ENCODE data around the gene AKIRIN1.
"Not testable (repeated sequence)": the region's sequence is repeated elsewhere in the genome, so short reads cannot be mapped to it uniquely, and the experiment has no call there.

Gene AKIRIN1

DNA sequence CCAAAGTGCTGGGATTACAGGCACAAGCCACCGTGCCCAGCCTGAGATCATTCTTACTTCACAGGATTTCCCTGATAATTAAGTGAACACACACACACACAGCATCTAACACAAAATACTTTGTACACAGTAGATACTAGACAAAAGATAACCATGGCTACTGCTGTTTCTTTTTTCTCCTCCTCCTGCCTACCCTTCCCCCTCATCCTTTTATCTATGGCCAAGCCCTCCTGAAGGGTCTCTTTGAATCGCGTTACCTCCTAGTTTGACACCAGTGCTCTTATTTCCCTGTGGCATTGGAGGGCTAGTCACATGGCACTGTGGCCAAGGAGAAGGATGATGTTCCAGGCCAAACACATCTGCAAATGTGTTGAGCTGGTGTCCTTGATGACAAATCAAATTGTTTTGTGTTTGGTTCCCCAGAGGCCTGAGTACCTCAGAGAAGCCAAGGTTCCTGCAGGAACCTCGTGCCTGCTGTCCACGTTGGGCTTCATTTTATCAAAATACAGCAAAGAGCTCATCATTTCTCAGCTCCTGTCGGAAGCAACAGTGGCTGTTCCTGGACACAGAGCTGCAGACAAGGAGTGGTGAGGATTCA, 55.6 kb downstream of the AKIRIN1 start:
- no peak for DNase-seq

DNA sequence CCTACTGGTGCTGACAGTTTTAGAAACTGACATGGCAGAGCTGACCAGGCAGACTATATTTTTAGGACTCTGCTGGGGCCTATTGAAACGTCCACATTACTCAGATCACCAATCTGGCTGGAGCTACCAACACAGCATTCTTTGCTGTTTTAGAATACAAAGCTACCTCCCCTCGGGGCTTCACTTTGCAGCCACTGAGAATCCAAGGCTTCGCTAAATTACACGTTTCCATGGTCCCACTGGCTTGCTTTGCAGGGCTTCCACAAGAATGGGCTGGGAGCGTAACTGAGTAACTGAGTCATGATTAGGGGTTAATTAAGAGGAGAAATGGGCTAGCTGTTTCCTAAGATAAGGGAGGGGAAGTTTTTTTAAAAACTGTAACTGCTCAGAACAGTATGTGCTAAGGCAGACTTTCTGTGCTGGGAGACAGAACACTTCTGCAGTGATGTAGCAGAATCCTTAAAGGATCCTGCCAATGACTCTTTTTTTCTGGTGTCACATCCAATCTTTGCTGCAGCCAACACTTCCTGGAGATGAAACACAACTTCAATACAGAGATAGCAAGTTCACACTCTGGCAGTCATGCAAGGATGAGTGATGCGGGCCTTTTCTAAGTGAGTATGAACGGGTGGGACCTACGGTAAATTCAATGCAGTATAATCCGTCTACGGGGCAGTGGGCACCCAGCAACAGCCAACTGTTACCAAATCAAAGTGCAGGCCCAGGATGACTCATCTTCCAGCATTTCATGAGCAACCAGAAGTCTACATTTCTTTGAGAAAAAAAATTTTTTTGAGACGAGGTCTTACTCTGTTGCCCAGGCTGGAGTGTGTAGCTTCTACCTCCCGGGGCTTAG, 56.5 kb downstream of the AKIRIN1 start:
- no peak for DNase-seq

DNA sequence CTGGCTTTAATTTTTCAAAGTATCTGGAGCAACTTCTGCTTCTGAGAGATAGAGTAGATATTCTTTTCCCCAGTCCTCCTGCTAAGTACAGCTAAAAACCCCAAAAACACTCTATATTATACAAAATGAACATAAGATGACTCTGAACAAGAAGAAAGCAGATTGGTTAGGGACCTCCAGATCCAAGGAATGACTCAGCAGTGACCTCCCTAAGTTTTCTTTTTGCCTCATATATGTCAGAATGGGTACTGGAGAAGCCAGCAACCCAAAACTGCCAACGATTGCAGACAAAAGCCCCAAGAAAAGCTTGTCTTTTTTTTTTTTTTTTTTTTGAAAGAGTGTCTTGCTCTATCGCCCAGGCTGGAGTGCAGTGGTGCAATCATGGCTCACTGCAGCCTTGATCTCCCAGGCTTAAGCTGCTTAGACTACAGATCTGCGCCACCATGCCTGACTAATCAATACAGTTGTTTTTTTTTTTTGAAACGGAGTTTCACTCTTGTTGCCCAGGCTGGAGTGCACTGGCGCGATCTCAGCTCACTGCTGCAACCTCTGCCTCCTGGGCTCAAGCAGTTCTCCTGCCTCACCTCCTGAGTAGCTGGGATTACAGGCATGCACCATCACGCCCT, 57.8 kb downstream of the AKIRIN1 start:
- no peak for DNase-seq

DNA sequence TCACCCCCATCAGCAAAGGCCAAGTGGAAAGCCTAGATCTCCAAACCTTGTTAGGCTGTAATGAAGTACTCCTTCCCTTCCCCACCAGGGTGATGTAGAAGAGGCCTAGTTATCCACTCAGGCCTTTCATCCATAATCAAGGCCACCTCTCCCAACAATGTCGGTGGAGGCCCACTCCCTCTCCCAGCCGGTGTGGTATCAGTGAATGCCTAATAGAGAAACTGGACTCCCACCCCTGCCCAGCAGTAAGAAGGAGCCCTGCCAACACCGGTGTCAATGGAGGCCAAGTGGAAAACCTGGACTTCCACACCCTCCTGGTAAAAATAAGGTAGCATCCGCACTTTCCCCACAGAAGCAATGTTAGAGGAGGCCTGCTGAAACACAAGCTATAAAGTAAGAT, 58.9 kb downstream of the AKIRIN1 start:
- no peak for DNase-seq

DNA sequence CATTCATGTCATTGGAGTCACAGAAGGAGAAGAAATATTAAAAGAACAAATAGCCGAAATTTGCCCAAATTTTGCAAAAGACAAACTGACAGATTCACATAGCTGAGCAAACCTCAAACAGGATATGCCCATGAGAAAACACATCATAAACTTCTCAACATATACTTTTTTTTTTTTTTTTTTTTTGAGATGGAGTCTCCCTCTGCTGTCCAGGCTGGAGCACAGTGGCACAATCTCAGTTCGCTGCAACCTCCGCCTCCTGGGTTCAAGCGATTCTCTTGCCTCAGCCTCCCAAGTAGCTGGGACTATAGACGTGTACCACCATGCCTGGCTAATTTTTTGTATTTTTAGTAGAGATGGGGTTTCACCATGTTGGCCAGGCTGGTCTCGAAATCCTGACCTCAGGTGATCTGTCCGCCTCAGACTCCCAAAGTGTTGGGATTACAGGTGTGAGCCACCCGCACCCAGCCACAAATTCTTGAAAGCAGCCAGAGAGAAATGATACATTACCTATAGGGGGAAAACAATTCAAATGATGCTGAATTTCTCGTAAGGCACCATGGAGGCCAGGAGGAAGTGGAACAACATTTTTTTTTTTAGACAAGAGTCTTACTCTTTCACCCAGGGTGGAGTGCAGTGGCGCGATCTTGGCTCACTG, 60.2 kb downstream of the AKIRIN1 start:
- not testable (repeated sequence) for DNase-seq

DNA sequence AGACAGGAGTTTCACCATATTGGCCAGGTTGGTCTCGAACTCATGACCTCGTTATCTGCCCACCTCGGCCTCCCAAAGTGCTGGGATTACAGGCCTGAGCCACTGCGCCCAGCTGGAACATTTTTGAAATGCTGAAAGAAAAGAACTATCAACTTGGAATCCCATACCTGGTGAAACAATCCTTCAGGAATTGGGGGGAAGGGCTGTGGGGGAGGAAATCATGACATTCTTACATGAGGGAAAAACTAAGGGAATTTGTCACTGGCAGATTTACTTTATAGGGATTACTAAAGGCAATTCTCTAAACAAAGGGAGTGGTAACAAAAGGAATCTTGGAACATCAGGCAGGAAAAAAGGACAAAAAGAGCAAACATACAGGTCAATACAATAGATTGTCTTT, 60.9 kb downstream of the AKIRIN1 start:
- DNase-seq = no peak

DNA sequence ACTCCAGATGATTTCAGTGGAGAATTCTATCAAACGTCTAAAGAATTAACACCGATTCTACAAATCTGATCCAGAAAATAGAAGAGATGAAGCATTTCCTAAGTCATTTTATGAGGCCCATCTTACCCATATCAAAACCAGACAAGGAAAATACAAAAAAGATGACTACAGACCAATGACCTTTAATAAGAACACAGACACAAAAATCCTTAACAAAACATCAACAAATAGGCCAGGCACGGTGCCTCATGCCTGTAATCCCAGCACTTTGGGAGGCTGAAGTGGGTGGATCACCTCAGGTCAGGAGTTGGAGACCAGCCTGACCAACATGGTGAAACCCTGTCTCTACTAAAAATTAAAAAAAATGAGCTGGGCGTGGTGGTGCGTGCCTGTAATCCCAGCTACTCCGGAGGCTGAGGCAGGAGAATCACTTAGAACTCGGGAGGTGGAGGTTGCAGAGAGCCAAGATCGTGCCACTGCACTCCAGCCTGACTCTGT, 64.2 kb downstream of the AKIRIN1 start:
- DNase-seq = not testable (repeated sequence)
